H9 (cell line): ENCODE results near the gene RIOK1. TPM values are rescaled to one million over a fixed set of nuclear protein-coding genes. Genes with fewer than 3 reads are reported as not detected.

Experiments
- DNase-seq: peaks from one replicate; pipeline ENCODE4 v3.0.0-alpha.2; 2017
- H2AFZ ChIP-seq: one replicate; pipeline ENCODE4 v1.6.1; 2013; ENCODE audit warnings: mild to moderate bottlenecking, low read length, control low read depth, moderate library complexity
- H2AK5ac ChIP-seq: 2 replicates; pipeline ENCODE4 v1.6.1; 2013; ENCODE audit warnings: low read length, control low read depth, mixed read lengths; ENCODE audit not compliant: insufficient read length
- H2BK120ac ChIP-seq: one replicate; pipeline ENCODE4 v1.6.1; 2013; ENCODE audit warnings: low read depth, mild to moderate bottlenecking, low read length, control low read depth, inconsistent platforms; ENCODE audit not compliant: poor library complexity, severe bottlenecking
- H2BK12ac ChIP-seq: 2 replicates; pipeline ENCODE4 v1.6.1; 2013; ENCODE audit warnings: low read length, control low read depth, mixed read lengths, low read depth; ENCODE audit not compliant: insufficient read length
- H2BK15ac ChIP-seq: 2 replicates; pipeline ENCODE4 v1.6.1; 2013; ENCODE audit warnings: low read depth, low read length, control low read depth
- H2BK20ac ChIP-seq: one replicate; pipeline ENCODE4 v1.6.1; 2013; ENCODE audit warnings: low read depth, mild to moderate bottlenecking, low read length, control low read depth, inconsistent platforms; ENCODE audit not compliant: poor library complexity, severe bottlenecking
- H2BK5ac ChIP-seq: 2 replicates; pipeline ENCODE4 v1.6.1; 2013; ENCODE audit warnings: low read length, control low read depth, mixed read lengths; ENCODE audit not compliant: insufficient read length
- H3K14ac ChIP-seq: 2 replicates; pipeline ENCODE4 v1.6.1; 2013; ENCODE audit warnings: low read length, control low read depth; ENCODE audit not compliant: insufficient read depth
- H3K18ac ChIP-seq: 2 replicates; pipeline ENCODE4 v1.6.1; 2013; ENCODE audit warnings: low read depth, mild to moderate bottlenecking, mixed read lengths, low read length, control low read depth; ENCODE audit not compliant: insufficient read length
- H3K23ac ChIP-seq: 2 replicates; pipeline ENCODE4 v1.6.1; 2013; ENCODE audit warnings: low read length, control low read depth, mixed read lengths, low read depth; ENCODE audit not compliant: insufficient read length
- H3K23me2 ChIP-seq: 2 replicates; pipeline ENCODE4 v1.6.1; 2013; ENCODE audit warnings: low read depth, mild to moderate bottlenecking, mixed read lengths, low read length, control low read depth; ENCODE audit not compliant: insufficient read length, poor library complexity, severe bottlenecking
- H3K27ac ChIP-seq: 2 replicates; pipeline ENCODE4 v1.5.1; 2013; ENCODE audit warnings: low read length, control low read depth, mixed read lengths, low read depth; ENCODE audit not compliant: insufficient read length
- H3K27me3 ChIP-seq: 2 replicates; pipeline ENCODE4 v1.6.1; 2013; ENCODE audit warnings: low read length, control low read depth, inconsistent platforms; ENCODE audit not compliant: insufficient read depth
- H3K4ac ChIP-seq: 2 replicates; pipeline ENCODE4 v1.6.1; 2013; ENCODE audit warnings: low read depth, mild to moderate bottlenecking, control low read depth, inconsistent platforms, low read length, moderate library complexity
- H3K4me1 ChIP-seq: 2 replicates; pipeline ENCODE4 v1.6.1; 2013; ENCODE audit warnings: low read length, control low read depth, inconsistent platforms; ENCODE audit not compliant: insufficient read depth
- H3K4me2 ChIP-seq: 2 replicates; pipeline ENCODE4 v1.6.1; 2013; ENCODE audit warnings: low read length, control low read depth, mixed read lengths; ENCODE audit not compliant: insufficient read length, insufficient read depth
- H3K56ac ChIP-seq: 2 replicates; pipeline ENCODE4 v1.6.1; 2013; ENCODE audit warnings: low read depth, mild to moderate bottlenecking, mixed read lengths, low read length, control low read depth; ENCODE audit not compliant: insufficient read length
- H3K79me1 ChIP-seq: 2 replicates; pipeline ENCODE4 v1.6.1; 2013; ENCODE audit warnings: low read depth, mild to moderate bottlenecking, moderate library complexity, low read length, control low read depth, inconsistent platforms; ENCODE audit not compliant: insufficient read depth, poor library complexity, severe bottlenecking
- H3K79me2 ChIP-seq: 2 replicates; pipeline ENCODE4 v1.6.1; 2013; ENCODE audit warnings: low read length, control low read depth, inconsistent platforms; ENCODE audit not compliant: insufficient read depth
- H3K9ac ChIP-seq: 2 replicates; pipeline ENCODE4 v1.6.1; 2013; ENCODE audit warnings: low read length, control low read depth, mixed read lengths; ENCODE audit not compliant: insufficient read length; ENCODE audit errors: extremely low read depth
- H3K9me3 ChIP-seq: one replicate; pipeline ENCODE4 v1.6.1; 2013; ENCODE audit warnings: low read depth, low read length, inconsistent platforms; ENCODE audit not compliant: control insufficient read depth
- H3T11ph ChIP-seq: one replicate; pipeline ENCODE4 v1.6.1; 2013; ENCODE audit warnings: mild to moderate bottlenecking, low read length, control low read depth, inconsistent platforms
- H4K20me1 ChIP-seq: one replicate; pipeline ENCODE4 v1.6.1; 2013; ENCODE audit not compliant: control insufficient read depth, insufficient read length, insufficient read depth
- H4K5ac ChIP-seq: 2 replicates; pipeline ENCODE4 v1.6.1; 2013; ENCODE audit warnings: low read depth, mild to moderate bottlenecking, mixed read lengths, low read length, control low read depth; ENCODE audit not compliant: insufficient read length
- H4K8ac ChIP-seq: replicated peaks from 2 replicates; pipeline ENCODE4 v1.6.1; 2013; ENCODE audit warnings: low read length, control low read depth, mixed read lengths, low read depth; ENCODE audit not compliant: insufficient read length
- H4K91ac ChIP-seq: 2 replicates; pipeline ENCODE4 v1.6.1; 2013; ENCODE audit warnings: low read depth, mild to moderate bottlenecking, moderate library complexity, mixed read lengths, low read length, control low read depth; ENCODE audit not compliant: insufficient read length
- H3K27ac Mint-ChIP-seq, 3 experiments: 2 replicates in 2 of 3; 3 replicates in 1 of 3; pipeline ENCODE4 v1.8.0; 2020 to 2021; ENCODE audit warnings: mixed read lengths in 3 of 3, mild to moderate bottlenecking in 1 of 3, moderate library complexity in 1 of 3
- H3K27me3 Mint-ChIP-seq: 2 replicates; pipeline ENCODE4 v1.8.0; 2021; ENCODE audit warnings: low read depth, mild to moderate bottlenecking, moderate library complexity, mixed read lengths
- H3K36me3 Mint-ChIP-seq, 3 experiments: 2 replicates in 2 of 3; 3 replicates in 1 of 3; pipeline ENCODE4 v1.8.0; 2020 to 2021; ENCODE audit warnings: low read depth in 3 of 3, mixed read lengths in 3 of 3; ENCODE audit not compliant: insufficient read depth in 1 of 3
- H3K4me1 Mint-ChIP-seq, 2 experiments: 2 replicates each; pipeline ENCODE4 v1.8.0; 2020; ENCODE audit warnings: mixed read lengths in 2 of 2
- H3K4me3 Mint-ChIP-seq, 2 experiments: 2 replicates in 1 of 2; 3 replicates in 1 of 2; pipeline ENCODE4 v1.8.0; 2020 to 2021; ENCODE audit warnings: mild to moderate bottlenecking in 2 of 2, mixed read lengths in 2 of 2, moderate library complexity in 1 of 2
- H3K9me3 Mint-ChIP-seq, 2 experiments: 2 replicates in 1 of 2; 3 replicates in 1 of 2; pipeline ENCODE4 v1.8.0; 2020; ENCODE audit warnings: mild to moderate bottlenecking in 2 of 2, mixed read lengths in 2 of 2, moderate library complexity in 1 of 2
- CTCF ChIP-seq: fragments of 200-600 bp; sonication (generic); conservative IDR thresholded peaks from 3 replicates; pipeline ENCODE4 v1.8.0; 2021; ENCODE audit warnings: antibody characterized with exemption, mild to moderate bottlenecking
- WGBS: extraction: QIAGEN DNeasy Blood & Tissue Kit; methylation state at CpG from one replicate; pipeline ENCODE4 v1.1.7; 2013; ENCODE audit warnings: missing lambda C conversion rate, low lambda C conversion rate, mixed read lengths; ENCODE audit not compliant: insufficient read length; ENCODE audit errors: extremely low coverage; 5-methylcytosine and 5-hydroxymethylcytosine counted together
- total RNA-seq: library from RNA; stranded (reverse); gene quantifications from 2 replicates; pipeline ENCODE4 v1.2.1, GENCODE V29; 2021

Gene RIOK1
- total RNA-seq, 1 experiment from 2014 or later, result 40.0 TPM

DNA sequence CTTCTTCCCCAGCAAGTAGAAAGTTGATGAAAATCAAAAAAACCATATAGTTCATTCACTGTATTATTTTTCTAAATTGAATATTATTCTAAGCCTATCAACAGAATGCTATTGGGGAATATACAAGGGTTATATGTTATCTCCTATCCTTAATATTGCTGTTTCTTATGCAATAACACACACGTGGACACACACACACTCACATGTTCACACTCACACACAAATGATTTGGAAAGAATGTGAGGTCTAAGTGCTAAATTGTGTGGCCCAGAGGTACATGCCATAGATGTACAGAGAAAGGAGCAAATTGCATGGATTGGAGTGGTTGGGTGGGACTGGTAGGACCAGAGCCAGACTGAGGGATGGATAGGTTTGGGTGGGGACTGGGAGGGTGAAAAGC, 45.1 kb downstream of the RIOK1 start:
- Histone ChIP-seq H3T11ph (no peak overlapping the region), H2AK5ac (no peak overlapping the region), H3K4me1 (no peaks in the 10 kb centered on the region), H3K14ac (no peak overlapping the region), H3K23me2 (no peaks in the 10 kb centered on the region), H2BK15ac (no peak overlapping the region), H3K18ac (no peak overlapping the region), H3K4me2 (no peak overlapping the region), H4K5ac (no peak overlapping the region), H3K23ac (no peak overlapping the region), H2BK20ac (no peak overlapping the region), H2BK12ac (no peak overlapping the region), H3K56ac (no peak overlapping the region), H3K27ac (no peak overlapping the region), H2BK5ac (no peak overlapping the region), H3K9ac (no peak overlapping the region), H4K91ac (no peak overlapping the region), H3K79me1 (no peaks in the 10 kb centered on the region), H4K8ac (no peak overlapping the region), H3K79me2 (no peaks in the 10 kb centered on the region), H2AFZ (no peak overlapping the region), H3K4ac (no peak overlapping the region), H3K9me3 (no peaks in the 10 kb centered on the region), H3K27me3 (no peaks in the 10 kb centered on the region), H4K20me1 (no peaks in the 10 kb centered on the region), H2BK120ac (no peak overlapping the region)
- Mint-ChIP-seq H3K27me3 (no peaks in the 10 kb centered on the region), H3K4me1 (peaks cover 10 to 20% of the 10 kb centered on the region in 2 experiments), H3K4me3 (no peak overlapping the region), H3K9me3 (no peaks in the 10 kb centered on the region), H3K36me3 (no peaks in the 10 kb centered on the region), H3K27ac (no peak overlapping the region)
- DNase-seq, result no peak
- TF ChIP-seq CTCF, result no peak
- WGBS, result no CpG with 5 or more reads among the region's 1 CpG
